Measurements from ENCODE around the gene PCSK5. TPM values are rescaled to one million over a fixed set of nuclear protein-coding genes. Genes with fewer than 3 reads are reported as not detected.
"Not testable (repeated sequence)": the region's sequence is repeated elsewhere in the genome, so short reads cannot be mapped to it uniquely, and the experiment has no call there.

Gene PCSK5
- total and polyA plus RNA-seq, 3 experiments from 2014 or later = 1.6 to 1.9 (median 1.8) TPM

- CTCF ChIA-PET = no interaction called here
- Histone ChIP-seq H3K27ac (ENCODE audit: low read depth, low read length) (no peak overlapping the region), H3K36me3 (ENCODE audit: insufficient read depth, low read length) (no peaks in the 10 kb centered on the region), H3K9me3 (ENCODE audit: low read length) (no peaks in the 10 kb centered on the region), H3K27me3 (ENCODE audit: insufficient read depth, low read length, poor library complexity, severe bottlenecking) (no peaks in the 10 kb centered on the region), H3K4me3 (ENCODE audit: low read length) (no peak overlapping the region), H3K4me1 (ENCODE audit: insufficient read depth, low read length) (no peaks in the 10 kb centered on the region)
- POLR2A ChIA-PET = no interaction called here
- Mint-ChIP-seq H3K4me3 (no peak overlapping the region), H3K36me3 (peaks cover 0 to 6% (median 0%) of the 10 kb centered on the region in 3 donors), H3K9me3 (peaks cover 0 to 2% (median 0%) of the 10 kb centered on the region in 5 donors), H3K4me1 (no peaks in the 10 kb centered on the region), H3K27me3 (peaks cover 0 to 3% of the 10 kb centered on the region in 2 donors), H3K27ac (no peak overlapping the region)
- no peak for DNase-seq
Observed at GRCh38 chr9:76044266-76044819, 153.9 kb downstream of the PCSK5 start.

GRCh38 chr9:76045221-76045620, 154.7 kb downstream of the PCSK5 start:
- no peak overlapping the region for H3K27ac Mint-ChIP-seq
- peaks cover 0 to 2% (median 0%) of the 10 kb centered on the region in 5 donors for H3K9me3 Mint-ChIP-seq
- POLR2A ChIA-PET = no interaction called here
- Histone ChIP-seq H3K36me3 (ENCODE audit: insufficient read depth, low read length) (no peaks in the 10 kb centered on the region), H3K4me3 (ENCODE audit: low read length) (no peak overlapping the region), H3K27me3 (ENCODE audit: insufficient read depth, low read length, poor library complexity, severe bottlenecking) (no peaks in the 10 kb centered on the region), H3K27ac (ENCODE audit: low read depth, low read length) (no peak overlapping the region), H3K4me1 (ENCODE audit: insufficient read depth, low read length) (no peaks in the 10 kb centered on the region), H3K9me3 (ENCODE audit: low read length) (no peaks in the 10 kb centered on the region)
- H3K36me3 Mint-ChIP-seq = peaks cover 0 to 6% (median 0%) of the 10 kb centered on the region in 3 donors
- CTCF ChIA-PET = no interaction called here
- no peak overlapping the region for H3K4me3 Mint-ChIP-seq
- DNase-seq = no peak
- no peaks in the 10 kb centered on the region for H3K4me1 Mint-ChIP-seq
- peaks cover 0 to 3% of the 10 kb centered on the region in 2 donors for H3K27me3 Mint-ChIP-seq

GRCh38 chr9:76049341-76049740, 158.9 kb downstream of the PCSK5 start:
- Histone ChIP-seq H3K4me1 (ENCODE audit: insufficient read depth, low read length) (no peaks in the 10 kb centered on the region), H3K27ac (ENCODE audit: low read depth, low read length) (no peak overlapping the region), H3K27me3 (ENCODE audit: insufficient read depth, low read length, poor library complexity, severe bottlenecking) (no peaks in the 10 kb centered on the region), H3K9me3 (ENCODE audit: low read length) (no peaks in the 10 kb centered on the region), H3K36me3 (ENCODE audit: insufficient read depth, low read length) (no peaks in the 10 kb centered on the region), H3K4me3 (ENCODE audit: low read length) (no peak overlapping the region)
- ChIA-PET POLR2A (no interaction called here), CTCF (no interaction called here)
- DNase-seq = no peak
- Mint-ChIP-seq H3K27me3 (no peaks in the 10 kb centered on the region), H3K4me1 (no peaks in the 10 kb centered on the region), H3K27ac (no peak overlapping the region), H3K36me3 (peaks cover 0 to 11% (median 6%) of the 10 kb centered on the region in 3 donors), H3K4me3 (no peak overlapping the region), H3K9me3 (peaks cover 0 to 3% (median 2%) of the 10 kb centered on the region in 5 donors)

GRCh38 chr9:76067696-76068095, 177.2 kb downstream of the PCSK5 start:
- POLR2A ChIA-PET = no interaction called here
- Histone ChIP-seq H3K4me1 (ENCODE audit: insufficient read depth, low read length) (no peaks in the 10 kb centered on the region), H3K4me3 (ENCODE audit: low read length) (no peak overlapping the region), H3K27me3 (ENCODE audit: insufficient read depth, low read length, poor library complexity, severe bottlenecking) (no peaks in the 10 kb centered on the region), H3K9me3 (ENCODE audit: low read length) (no peaks in the 10 kb centered on the region), H3K36me3 (ENCODE audit: insufficient read depth, low read length) (no peaks in the 10 kb centered on the region), H3K27ac (ENCODE audit: low read depth, low read length) (no peak overlapping the region)
- H3K4me1 Mint-ChIP-seq = peaks cover 0 to 2% (median 0%) of the 10 kb centered on the region in 3 donors
- peaks cover 5 to 8% (median 7%) of the 10 kb centered on the region in 3 donors for H3K36me3 Mint-ChIP-seq
- no peak overlapping the region for H3K27ac Mint-ChIP-seq
- DNase-seq = no peak
- CTCF ChIA-PET = no interaction called here
- peaks cover 0 to 6% (median 4%) of the 10 kb centered on the region in 5 donors for H3K9me3 Mint-ChIP-seq
- H3K4me3 Mint-ChIP-seq = no peak overlapping the region
- H3K27me3 Mint-ChIP-seq = no peaks in the 10 kb centered on the region

- H3K36me3 ChIP-seq (ENCODE audit: insufficient read depth, low read length) = no peaks in the 10 kb centered on the region
- Mint-ChIP-seq H3K4me3 (no peak overlapping the region), H3K4me1 (no peaks in the 10 kb centered on the region), H3K9me3 (peaks cover 4 to 18% (median 6%) of the 10 kb centered on the region in 5 donors), H3K36me3 (peaks cover 0 to 25% (median 11%) of the 10 kb centered on the region in 3 donors), H3K27ac (no peak overlapping the region), H3K27me3 (peaks cover 0 to 2% of the 10 kb centered on the region in 2 donors)
- H3K27ac ChIP-seq (ENCODE audit: low read depth, low read length) = no peak overlapping the region
- ChIA-PET POLR2A (no interaction called here), CTCF (no interaction called here)
- H3K9me3 ChIP-seq (ENCODE audit: low read length) = no peaks in the 10 kb centered on the region
- DNase-seq = no peak
- no peaks in the 10 kb centered on the region for H3K4me1 ChIP-seq (ENCODE audit: insufficient read depth, low read length)
- no peaks in the 10 kb centered on the region for H3K27me3 ChIP-seq (ENCODE audit: insufficient read depth, low read length, poor library complexity, severe bottlenecking)
- no peak overlapping the region for H3K4me3 ChIP-seq (ENCODE audit: low read length)
Observed at GRCh38 chr9:76077537-76077936, 187.1 kb downstream of the PCSK5 start.

- H3K4me1 Mint-ChIP-seq; H3K4me1 ChIP-seq (ENCODE audit: insufficient read depth, low read length); POLR2A ChIA-PET; H3K4me3 ChIP-seq (ENCODE audit: low read length); H3K27ac ChIP-seq (ENCODE audit: low read depth, low read length); H3K4me3 Mint-ChIP-seq; CTCF ChIA-PET; H3K27ac Mint-ChIP-seq; H3K36me3 ChIP-seq (ENCODE audit: insufficient read depth, low read length); H3K27me3 ChIP-seq (ENCODE audit: insufficient read depth, low read length, poor library complexity, severe bottlenecking); H3K9me3 ChIP-seq (ENCODE audit: low read length); DNase-seq; H3K27me3 Mint-ChIP-seq: not testable (repeated sequence)
- Mint-ChIP-seq H3K9me3 (peaks cover 4 to 14% (median 6%) of the 10 kb centered on the region in 5 donors), H3K36me3 (peaks cover 0 to 25% (median 5%) of the 10 kb centered on the region in 3 donors)
Observed at GRCh38 chr9:76081281-76081680, 190.8 kb downstream of the PCSK5 start.

- Histone ChIP-seq H3K36me3 (ENCODE audit: insufficient read depth, low read length) (no peaks in the 10 kb centered on the region), H3K27me3 (ENCODE audit: insufficient read depth, low read length, poor library complexity, severe bottlenecking) (no peaks in the 10 kb centered on the region), H3K4me1 (ENCODE audit: insufficient read depth, low read length) (no peaks in the 10 kb centered on the region), H3K4me3 (ENCODE audit: low read length) (no peak overlapping the region), H3K9me3 (ENCODE audit: low read length) (no peaks in the 10 kb centered on the region), H3K27ac (ENCODE audit: low read depth, low read length) (no peak overlapping the region)
- no peak overlapping the region for H3K4me3 Mint-ChIP-seq
- no peaks in the 10 kb centered on the region for H3K4me1 Mint-ChIP-seq
- no peak for DNase-seq
- peaks cover 0 to 23% (median 5%) of the 10 kb centered on the region in 3 donors for H3K36me3 Mint-ChIP-seq
- peaks cover 4 to 14% (median 6%) of the 10 kb centered on the region in 5 donors for H3K9me3 Mint-ChIP-seq
- ChIA-PET CTCF (no interaction called here), POLR2A (no interaction called here)
- H3K27me3 Mint-ChIP-seq = peaks cover 0 to 2% of the 10 kb centered on the region in 2 donors
- H3K27ac Mint-ChIP-seq = no peak overlapping the region
Observed at GRCh38 chr9:76082057-76082456, 191.6 kb downstream of the PCSK5 start.

GRCh38 chr9:76085596-76085995, 195.1 kb downstream of the PCSK5 start:
- CTCF ChIA-PET = no interaction called here
- Mint-ChIP-seq H3K27me3 (no peaks in the 10 kb centered on the region), H3K36me3 (no peaks in the 10 kb centered on the region), H3K4me1 (no peaks in the 10 kb centered on the region), H3K27ac (no peak overlapping the region), H3K9me3 (peaks cover 0 to 3% (median 0%) of the 10 kb centered on the region in 5 donors), H3K4me3 (no peak overlapping the region)
- H3K27me3 ChIP-seq (ENCODE audit: insufficient read depth, low read length, poor library complexity, severe bottlenecking) = no peaks in the 10 kb centered on the region
- H3K36me3 ChIP-seq (ENCODE audit: insufficient read depth, low read length) = no peaks in the 10 kb centered on the region
- H3K4me3 ChIP-seq (ENCODE audit: low read length) = no peak overlapping the region
- H3K4me1 ChIP-seq (ENCODE audit: insufficient read depth, low read length) = no peaks in the 10 kb centered on the region
- H3K27ac ChIP-seq (ENCODE audit: low read depth, low read length) = no peak overlapping the region
- no peak for DNase-seq
- POLR2A ChIA-PET = no interaction called here
- H3K9me3 ChIP-seq (ENCODE audit: low read length) = no peaks in the 10 kb centered on the region
